GM10248 (cell line): ENCODE results near the gene APH1B.

Experiments
- CTCF ChIA-PET: fragments of 300-600 bp; sonication (Branson Sonifier 250); formaldehyde crosslinking; extraction: SDS; loops from one replicate; lab custom pipeline; 2021; ENCODE audit warnings: antibody characterized with exemption; lab: Yijun Ruan, JAX
- POLR2A ChIA-PET: fragments of 350-650 bp; sonication (Branson Sonifier 250); formaldehyde crosslinking; extraction: SDS; loops from one replicate; lab custom pipeline; 2020; ENCODE audit warnings: antibody characterized with exemption; lab: Yijun Ruan, JAX
- DNase-seq: peaks from one replicate; pipeline ENCODE4 v3.0.0; 2012; ENCODE audit errors: extremely low spot score
- TF ChIP-seq, protein P1 (sequence below): IDR thresholded peaks from 2 replicates; pipeline ENCODE4 v1.5.1; 2012; ENCODE audit warnings: mild to moderate bottlenecking, low read depth; ENCODE audit errors: extremely low read depth, missing control alignments, control extremely low read depth

Gene APH1B

DNA sequence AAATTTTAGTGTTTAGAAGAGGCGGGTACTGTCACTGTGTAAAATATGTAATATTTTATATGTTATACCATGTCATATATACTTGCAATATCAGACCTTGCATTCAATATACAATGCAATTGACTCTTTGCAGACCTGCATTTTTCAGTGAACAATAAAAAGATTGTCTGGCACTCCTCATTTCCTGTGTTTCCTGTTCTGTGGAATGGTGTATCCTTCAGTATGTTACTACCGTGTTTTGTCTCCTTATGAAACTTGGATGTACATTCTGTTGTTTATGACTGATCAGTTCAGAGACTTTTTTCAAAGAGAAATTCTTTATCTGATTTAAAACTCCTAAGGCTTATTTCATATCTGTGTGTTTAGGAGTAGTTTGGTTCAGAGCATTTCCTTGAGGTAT is 31.5 kb downstream of the APH1B start:
- TF ChIP-seq, protein P1, sequence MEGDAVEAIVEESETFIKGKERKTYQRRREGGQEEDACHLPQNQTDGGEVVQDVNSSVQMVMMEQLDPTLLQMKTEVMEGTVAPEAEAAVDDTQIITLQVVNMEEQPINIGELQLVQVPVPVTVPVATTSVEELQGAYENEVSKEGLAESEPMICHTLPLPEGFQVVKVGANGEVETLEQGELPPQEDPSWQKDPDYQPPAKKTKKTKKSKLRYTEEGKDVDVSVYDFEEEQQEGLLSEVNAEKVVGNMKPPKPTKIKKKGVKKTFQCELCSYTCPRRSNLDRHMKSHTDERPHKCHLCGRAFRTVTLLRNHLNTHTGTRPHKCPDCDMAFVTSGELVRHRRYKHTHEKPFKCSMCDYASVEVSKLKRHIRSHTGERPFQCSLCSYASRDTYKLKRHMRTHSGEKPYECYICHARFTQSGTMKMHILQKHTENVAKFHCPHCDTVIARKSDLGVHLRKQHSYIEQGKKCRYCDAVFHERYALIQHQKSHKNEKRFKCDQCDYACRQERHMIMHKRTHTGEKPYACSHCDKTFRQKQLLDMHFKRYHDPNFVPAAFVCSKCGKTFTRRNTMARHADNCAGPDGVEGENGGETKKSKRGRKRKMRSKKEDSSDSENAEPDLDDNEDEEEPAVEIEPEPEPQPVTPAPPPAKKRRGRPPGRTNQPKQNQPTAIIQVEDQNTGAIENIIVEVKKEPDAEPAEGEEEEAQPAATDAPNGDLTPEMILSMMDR: no peak
- POLR2A ChIA-PET: no interaction called here
- DNase-seq: no peak
- CTCF ChIA-PET: no interaction called here

GRCh38 chr15:63310646-63311045 is 33.2 kb downstream of the APH1B start:
- POLR2A ChIA-PET: no interaction called here
- DNase-seq: no peak
- TF ChIP-seq, protein P1: no peak
- CTCF ChIA-PET: interaction anchor here (1.9 kb wide), 1 partner anchor 15 kb away, joined by 4 read pairs; no protein-coding TSS in a partner anchor

DNA sequence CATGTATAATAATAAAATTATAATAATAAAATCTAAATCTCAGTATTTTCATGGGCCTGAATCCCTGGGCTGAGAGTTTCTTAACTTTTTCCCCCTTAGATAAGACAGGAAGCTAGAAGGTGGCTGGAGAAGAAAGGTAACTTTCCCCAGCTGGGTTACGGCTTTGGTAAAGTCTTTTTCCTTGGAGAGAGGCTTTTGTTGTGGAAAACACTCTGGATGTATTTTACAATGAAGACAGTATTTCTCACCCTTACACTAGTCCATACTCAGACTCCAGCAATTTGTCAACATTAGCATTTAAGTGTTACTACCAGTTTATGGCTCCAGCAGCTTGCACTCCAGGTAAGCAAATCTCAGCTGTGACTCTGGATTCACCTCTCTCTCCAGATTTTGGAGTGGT is 34.9 kb downstream of the APH1B start:
- CTCF ChIA-PET: interaction anchor here (1.3 to 1.9 kb wide), 3 partner anchors 10 to 25 kb away, joined by 3 to 4 read pairs (median 3); no protein-coding TSS in a partner anchor
- POLR2A ChIA-PET: no interaction called here
- TF ChIP-seq, protein P1: no peak
- DNase-seq: no peak

DNA sequence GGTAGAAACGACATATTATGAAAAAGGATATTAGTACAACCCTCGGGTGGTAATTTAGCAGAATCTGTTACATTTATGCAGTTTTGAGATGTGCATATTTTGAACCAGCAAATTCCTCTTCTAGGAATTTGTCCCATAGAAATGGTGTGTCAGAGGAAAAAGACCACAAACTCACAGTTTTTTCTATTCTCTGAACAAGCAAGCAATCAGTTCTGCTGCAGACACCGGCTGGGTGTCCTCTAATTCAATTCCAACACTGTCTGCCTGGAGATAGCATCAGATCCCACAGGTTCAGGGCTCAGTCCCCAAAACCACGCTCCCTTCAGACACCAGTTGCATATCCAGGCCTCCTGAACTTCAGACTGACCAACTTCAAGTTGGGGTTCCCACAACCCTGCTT is 36.4 kb downstream of the APH1B start:
- ChIA-PET CTCF (no interaction called here), POLR2A (no interaction called here)
- no peak for DNase-seq
- TF ChIP-seq, protein P1: no peak

- ChIA-PET POLR2A (no interaction called here), CTCF (no interaction called here)
- DNase-seq: no peak
Measured at GRCh38 chr15:63314409-63314808, 37.0 kb downstream of the APH1B start.

GRCh38 chr15:63318344-63318743 is 40.9 kb downstream of the APH1B start:
- no peak for DNase-seq
- TF ChIP-seq, protein P1: no peak
- ChIA-PET POLR2A (no interaction called here), CTCF (interaction anchor here (1.6 kb wide), 1 partner anchor 13 kb away, joined by 3 read pairs; no protein-coding TSS in a partner anchor)

More at GRCh38 chr15:63314409-63314808, 37.0 kb downstream of the APH1B start:
- TF ChIP-seq, protein P1: no peak
